GM18499 (cell line): Measurements from ENCODE around the gene NEK7.
A peak's percentile ranks its signal among the peaks of the same experiment; 100 is the strongest.

Source experiments
- ATAC-seq: cut with Tn5 transposase; IDR thresholded peaks from one replicate; pipeline ENCODE4 v1.9.1; 2021; ENCODE audit warnings: moderate number of reproducible peaks; ENCODE audit not compliant: insufficient read depth, unreplicated experiment

Gene NEK7

DNA sequence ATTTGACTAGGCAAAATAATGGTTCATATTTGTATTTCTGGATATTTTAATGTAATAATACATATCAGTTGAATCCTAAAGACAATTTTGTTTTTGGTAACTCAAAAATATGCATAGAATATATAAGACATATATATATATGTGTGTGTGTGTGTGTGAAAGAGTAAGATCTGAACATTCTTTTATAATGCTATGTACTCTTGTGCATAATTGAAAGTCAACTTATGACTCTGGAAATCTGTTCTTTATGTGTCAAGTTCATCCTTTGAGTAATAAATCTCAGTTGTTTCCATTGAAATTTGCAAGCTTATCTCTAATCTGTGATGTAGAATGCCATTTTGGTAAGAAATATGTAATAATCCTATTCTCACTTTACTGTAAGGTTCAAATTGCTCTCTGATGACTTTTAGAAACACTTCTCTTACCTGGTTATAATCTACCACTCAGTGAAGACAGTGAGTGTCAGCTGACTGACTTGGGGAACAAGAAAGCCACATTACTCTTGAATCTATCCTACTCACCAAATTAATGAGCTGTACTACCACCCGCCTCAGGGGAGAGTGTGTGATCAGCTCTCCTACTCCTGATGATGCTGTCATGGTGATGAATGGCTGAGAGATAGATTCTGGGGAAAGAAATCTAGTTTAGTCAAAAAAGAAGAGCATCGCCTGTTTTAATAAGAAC, 15.0 kb upstream of the NEK7 start:
- ATAC-seq: no peak

DNA sequence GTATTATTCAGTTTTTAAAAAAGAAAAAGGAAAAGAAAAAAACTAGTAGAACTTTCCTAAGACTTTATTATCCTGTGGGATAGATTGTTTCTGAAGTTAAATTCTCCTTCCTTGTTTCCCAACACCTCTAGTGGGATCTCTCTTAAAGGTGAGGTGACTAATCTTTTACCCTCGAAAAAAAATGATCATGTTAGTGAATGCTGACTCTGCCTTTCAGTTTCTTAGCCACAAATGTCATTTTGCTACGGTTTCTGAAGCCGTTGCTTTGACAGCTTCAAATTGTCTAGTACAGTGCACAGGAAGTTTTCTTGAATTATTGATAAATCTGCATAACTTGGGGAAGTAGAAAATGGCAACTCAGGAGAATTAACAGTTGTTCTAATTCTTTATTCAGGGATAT, 13.0 kb upstream of the NEK7 start:
- ATAC-seq: no peak

DNA sequence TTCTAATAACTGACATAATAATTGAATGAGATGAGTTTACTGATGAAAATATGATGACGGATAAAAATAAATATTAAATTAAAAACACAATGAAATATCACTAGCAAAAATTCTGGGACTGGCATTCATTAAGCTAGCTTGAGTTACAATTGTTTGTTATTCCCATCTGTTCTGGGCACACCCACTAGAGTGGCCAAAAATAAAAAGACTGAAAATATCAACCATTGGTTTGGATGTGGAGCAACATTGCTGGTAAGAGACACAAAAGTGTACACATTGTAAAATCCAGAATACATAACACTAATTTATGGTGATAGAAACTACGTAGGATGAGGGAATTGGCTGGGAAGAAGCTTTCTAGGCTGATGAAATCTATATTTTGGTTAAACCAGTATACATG, 9.6 kb upstream of the NEK7 start:
- no peak for ATAC-seq

DNA sequence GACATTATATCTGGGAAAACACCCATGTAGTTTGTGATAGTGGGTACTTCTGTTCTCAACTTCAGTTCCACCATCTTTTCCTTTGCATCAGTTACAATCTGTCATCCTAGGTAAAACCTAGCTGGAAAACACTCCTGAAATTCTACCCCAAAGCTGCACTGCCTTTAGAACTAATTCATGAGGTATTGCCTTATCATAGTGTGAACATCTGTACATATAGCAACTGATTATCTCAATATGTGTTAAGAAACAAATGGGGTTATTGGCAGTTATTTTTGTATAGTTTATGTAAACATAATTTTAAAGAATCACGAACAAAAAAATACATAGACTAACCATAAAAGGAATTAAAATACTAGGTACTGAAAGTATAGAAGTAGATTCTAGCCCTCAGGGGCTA, 6.4 kb upstream of the NEK7 start:
- no peak for ATAC-seq

DNA sequence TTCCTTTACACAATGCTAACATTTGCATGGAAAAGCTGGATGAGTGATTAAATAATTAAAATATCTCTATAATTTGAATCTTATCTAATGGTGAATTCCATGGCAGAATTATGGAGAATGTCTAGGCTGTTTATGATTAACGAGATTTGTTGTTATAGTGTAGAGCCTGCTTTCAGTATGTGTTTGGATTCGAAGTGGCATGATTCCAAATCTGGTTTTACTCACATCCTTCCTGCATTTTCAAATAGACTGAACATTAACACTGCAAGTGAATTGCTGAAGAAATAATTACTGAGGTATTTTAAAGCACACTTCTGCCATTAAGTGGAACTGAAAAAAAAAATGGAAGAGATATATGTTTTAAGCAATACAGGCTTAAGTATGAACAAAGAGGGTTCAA, 5.1 kb upstream of the NEK7 start:
- ATAC-seq: no peak

DNA sequence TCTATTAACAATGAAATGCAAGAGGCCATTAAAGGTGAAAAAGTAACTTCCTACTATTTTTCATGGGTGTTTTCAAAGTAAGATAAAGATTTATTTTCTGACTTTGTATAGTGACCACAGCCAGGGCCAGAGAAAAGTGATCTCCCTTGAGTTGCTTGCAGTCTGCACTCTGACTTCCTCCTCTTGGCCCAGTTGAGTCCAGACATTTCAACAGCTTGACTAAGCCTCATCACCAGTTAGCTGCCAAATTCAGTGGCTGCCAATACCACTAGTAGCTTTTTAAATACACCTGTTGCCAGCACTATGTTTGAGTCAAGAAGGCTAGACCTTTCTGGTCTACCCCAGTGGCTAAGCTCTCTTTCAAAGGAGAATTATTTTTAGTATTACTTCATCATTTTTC, 3.7 kb upstream of the NEK7 start:
- no peak for ATAC-seq

DNA sequence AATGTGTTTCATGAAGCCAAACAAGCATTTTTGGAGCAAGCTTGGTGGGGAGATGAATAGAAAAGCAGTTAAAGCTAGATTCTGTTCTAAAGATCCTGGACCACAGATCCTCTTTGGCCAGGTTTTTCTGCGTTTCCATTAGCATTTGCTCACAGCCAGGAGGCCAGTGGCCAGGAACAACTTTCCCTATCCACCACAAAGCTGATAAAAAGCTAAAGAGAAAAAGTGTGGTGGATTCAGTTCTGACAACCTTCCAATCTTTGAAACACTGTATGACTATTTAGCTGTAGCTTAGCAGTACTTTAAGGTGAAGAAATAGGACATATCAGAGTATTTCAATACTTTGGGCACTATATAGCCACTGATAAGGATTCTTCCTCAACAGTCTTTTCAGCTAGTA, 3.0 kb upstream of the NEK7 start:
- no peak for ATAC-seq

DNA sequence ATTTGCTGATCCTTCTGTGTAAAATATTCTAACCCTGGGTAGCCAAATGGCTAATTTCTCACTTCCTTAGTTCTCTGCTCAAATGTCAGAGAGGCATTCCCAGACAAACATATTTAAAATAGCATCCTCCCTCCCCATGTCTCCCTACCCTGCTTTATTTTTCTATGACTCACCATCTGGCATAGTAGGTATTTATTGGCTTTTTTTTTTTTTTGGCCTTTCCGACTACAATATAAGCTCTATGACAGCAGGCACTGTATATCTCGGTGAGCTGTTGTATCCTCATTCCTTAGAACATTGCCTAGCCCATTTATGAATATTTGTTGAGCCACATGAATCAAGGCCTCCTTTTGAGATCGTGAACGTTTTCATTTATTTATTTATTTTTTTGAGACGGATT, 1.5 kb upstream of the NEK7 start:
- ATAC-seq: no peak

DNA sequence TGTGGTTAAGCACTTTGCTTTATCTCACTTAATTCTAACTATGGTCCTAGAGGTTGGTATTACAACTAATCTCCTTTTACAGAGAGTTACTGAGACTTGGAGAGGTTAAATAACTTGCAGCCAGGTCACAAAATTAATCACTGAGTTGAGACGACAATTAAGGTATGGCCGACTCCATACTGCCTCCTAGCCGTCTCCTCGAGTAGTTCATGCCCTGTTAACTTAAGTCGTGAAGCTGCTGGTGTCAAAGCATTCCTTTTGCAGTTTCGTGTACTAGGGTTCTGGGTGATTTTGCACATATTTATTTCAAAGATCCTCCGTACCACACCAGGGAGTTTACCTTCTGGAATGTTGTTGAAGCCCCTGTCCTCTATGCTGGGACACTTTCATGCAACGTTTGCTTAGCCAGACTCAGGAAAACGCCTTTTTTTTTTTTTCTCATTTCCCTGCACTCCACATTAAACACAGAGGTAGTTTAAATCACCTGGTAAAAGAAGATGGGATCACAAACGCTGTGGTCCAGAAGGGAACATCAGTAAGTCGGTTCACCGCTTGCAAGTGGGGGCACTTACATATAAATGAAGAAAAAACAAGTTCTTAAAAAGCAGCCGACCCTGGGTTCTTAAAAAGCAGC, 570 bp upstream of the NEK7 start:
- no peak for ATAC-seq

DNA sequence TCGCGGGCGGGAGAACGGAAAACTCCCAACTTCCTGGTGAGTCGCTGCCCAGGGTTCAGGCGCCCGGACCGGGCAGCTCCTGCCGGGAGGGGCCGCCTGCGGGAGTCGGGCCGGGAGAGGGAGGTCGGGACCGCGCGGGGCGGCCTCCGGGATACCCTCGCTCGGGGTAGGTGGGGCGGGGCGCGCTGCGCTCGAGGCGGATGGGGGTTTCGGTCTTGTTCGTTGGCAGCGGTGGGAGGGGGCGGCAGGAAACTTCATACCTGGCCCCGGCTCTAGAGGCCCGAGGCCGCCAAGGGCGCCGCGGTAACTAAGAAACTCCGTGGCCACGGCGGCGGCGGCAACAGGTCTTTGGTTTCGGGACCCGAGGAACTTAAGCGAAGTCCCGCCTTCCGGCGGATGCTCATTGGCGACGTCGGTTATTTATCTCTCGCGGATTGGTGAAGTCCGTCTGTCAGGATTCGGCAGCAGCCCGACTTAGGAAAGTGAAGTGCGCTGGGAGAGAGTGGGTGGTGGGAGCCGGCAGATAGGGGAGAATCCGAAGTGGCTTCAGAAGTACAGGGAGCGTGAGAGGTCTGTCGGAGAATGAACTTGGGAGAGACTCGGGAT, 546 bp downstream of the NEK7 start:
- ATAC-seq: peak; percentile 24

DNA sequence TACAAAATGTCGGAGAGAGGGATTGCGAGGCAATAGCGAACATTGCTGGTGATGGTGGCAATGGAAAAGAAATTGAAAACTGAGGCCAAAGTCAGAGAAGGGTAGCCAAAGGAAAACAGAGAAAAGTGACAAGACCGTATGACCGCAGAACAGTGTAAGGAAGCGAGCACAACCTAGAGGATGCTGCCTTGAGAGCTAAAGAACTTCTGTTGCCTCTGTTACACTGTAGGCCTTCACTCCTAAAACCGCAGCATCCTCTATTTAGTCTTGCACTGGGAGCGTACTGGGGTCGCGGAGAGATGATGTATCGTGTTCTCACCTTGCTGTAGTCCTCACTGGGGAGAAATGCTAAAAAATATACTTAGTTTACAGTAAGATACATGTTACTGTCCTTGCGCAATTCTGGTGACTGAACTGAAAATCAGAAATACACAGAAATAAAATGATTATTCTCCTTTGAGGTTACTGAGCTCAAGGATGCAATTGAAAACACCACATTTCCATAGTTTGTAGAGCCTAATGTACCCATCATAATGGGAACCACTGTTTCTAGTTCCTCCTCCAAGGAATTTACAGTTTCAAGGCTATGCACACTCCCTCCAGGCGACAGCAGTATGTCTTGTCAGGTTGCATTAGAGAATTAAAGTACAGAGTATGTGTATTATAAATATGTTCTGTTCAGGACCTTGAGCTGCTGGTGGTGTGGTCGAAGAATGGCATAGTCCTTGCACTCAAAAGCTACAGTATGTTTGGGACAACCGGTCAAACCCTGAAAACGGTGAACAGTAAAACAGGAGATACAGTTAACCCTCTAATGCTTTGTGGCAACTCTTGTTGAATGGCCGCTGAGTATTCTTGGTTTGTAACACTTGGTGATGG, 1.3 kb downstream of the NEK7 start:
- ATAC-seq: peak; percentile 1

DNA sequence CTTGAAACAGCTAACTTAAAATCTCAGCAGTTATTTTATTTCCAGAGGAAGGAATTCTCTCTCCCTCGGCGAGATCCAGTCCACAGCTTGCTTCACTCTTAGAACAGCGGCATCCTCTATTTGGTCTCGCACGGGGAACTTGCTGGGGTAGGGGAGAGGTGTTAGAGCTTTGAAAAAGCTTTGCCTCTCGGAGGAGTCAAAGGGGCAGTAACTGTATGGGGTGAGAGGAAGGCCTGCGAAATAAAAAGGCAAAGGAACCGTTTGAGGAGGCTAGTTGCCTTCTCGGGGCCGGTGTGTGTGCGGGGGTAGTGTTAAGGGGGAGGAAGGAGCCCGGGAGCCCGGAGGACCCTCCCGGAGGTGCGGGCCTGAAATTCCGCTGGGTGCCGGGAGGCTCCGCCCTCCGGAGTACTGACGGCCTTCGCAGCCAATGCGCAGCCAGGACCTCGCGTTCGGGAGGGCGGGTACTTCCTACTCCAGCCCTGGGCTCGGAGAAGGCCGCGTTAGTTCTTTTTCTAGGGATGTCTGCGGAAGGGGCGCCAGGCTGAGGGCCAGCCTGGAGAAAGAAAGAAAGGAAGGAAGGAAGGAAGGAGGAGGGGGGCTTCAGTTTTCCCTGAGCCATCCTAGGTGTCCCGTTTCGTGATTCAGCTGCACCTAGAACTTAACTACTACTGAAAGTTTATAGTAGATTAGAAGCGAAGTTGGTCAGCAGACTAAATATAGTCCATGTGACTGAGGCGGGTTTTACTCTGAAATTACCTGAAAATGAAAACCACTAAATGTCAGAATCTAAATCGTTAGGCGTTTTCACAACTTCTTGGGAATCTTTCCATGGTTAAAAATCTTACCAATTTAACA, 2.2 kb downstream of the NEK7 start:
- peak; percentile 43 for ATAC-seq

DNA sequence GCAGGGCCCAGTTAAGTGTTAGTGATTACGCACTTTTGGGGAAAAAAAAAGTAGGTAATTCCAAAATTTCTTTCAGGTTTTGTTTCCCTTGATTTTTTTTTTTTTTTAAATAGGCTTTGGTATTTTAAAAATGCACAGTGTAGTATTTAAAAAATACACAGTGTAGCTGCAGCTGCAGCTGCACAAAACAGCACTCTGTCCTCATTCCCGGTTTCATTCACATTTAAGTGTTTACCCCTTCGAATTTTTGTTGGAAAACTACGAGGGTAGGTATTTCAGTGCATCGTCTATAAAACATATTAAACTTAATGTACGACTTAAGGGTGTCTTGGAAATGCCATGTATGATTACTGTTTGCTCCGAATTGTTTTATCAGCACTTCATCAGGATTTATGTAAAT, 3.4 kb downstream of the NEK7 start:
- no peak for ATAC-seq

DNA sequence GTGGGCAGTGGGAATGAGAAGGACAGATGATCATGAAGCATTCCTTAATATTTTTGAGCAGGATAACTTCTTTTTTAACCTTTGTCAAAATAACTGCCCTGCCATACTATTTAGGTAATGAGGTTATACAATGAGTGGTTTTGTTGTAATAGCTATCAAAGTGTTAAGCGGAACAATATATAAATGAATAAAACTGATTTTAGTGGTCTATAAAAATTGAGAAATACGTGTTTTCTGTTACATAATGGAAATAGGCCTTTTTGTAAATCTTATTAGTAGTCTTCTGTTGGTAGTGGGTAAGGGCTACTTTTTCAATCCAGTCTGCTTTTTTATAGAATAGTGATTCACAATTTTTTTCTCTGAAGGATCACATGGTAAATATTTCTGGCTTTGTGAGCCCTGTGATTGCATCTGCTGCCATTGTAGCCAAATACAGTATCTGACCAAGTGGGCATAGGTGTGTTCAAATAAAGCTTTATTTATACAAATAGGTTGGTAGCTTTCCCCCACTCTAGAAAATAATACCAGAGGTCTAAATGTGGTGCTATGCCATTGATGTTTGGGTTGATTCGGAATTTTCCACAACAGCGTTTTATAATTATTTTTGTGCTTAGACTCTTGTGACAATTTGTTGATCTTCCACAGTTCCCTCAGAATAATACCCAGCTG, 4.3 kb downstream of the NEK7 start:
- ATAC-seq: no peak

DNA sequence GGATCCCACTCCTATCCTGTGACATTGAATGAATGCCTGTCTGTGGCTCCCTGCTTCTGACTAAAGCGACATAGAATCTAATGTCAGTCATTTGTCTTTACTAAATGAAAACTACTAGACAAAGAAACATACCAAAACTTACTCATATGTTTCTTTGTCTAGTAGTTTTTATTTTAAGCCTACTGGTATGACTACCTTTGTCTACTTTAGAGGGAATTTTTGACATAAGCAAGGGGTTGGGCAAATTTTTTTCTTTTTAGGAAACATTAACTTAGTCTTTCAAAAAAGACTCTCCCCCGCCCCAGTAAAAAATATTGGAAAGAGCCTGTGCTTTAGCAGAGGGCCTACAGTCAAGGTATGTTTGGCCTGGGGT, 4.9 kb downstream of the NEK7 start:
- ATAC-seq: no peak

DNA sequence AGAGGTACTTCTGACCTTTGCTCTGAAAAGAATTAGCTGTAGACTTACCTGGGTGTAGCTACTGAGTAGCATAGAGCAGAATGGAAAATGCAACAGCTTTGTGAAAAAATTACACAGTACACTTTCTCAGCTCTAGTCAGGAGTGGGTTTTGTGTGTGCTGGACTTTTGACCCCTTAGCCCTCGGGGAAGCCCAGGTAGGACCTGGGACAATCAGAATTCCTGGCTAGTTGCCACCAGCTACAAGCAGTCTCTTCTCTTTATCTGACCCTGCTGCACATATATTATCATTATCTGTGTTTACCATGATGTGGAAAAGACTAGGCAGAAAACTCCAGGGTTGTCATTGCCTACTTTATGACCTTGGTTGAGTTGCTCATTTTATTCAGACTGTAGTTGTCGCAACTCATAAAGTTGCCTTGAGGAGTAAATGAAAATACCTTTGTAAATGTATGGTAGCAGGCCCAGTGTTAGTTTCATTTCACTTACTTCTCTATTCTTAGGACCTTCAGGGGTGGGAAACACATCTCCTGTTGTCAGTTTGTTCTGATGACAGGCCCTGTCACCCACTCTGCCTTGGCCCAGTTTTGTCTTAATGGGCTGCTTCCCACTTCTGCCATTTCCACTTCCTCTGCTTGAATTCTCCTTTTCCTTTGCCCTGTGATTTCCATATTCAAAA, 5.4 kb downstream of the NEK7 start:
- peak; percentile 24 for ATAC-seq

DNA sequence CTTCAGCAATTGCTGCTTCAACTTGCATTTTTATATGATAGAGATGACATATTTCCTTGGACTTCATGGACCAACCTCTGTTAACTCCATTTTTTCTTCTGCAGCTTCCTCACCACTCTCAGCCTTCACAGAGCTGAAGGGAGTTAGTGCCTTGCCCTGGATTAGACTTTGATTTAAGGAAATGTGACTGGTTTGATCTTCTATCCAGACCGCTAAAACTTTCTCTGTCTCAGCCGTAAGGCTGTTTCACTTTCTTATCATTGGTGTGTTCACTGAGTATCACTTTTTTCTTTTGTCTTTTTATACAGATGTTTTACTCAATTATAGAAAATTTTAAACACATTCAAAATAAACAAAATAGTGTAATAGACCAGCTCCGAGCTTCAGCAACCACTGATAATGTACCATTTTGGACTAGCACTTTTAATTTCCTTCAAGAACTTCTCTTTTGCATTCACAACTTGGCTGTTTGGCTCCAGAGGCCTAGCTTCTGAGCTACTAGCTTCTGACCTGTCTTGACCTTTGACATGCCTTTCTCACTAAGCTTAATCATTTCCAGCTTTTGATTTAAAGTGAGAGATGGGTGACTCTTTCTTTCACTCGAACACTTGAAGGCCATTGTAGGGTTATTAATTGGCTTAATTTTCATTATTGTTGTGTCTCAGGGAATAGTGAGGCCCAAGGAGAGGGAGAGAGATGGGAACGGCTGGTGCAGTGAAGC, 9.3 kb downstream of the NEK7 start:
- peak; percentile 24 for ATAC-seq

DNA sequence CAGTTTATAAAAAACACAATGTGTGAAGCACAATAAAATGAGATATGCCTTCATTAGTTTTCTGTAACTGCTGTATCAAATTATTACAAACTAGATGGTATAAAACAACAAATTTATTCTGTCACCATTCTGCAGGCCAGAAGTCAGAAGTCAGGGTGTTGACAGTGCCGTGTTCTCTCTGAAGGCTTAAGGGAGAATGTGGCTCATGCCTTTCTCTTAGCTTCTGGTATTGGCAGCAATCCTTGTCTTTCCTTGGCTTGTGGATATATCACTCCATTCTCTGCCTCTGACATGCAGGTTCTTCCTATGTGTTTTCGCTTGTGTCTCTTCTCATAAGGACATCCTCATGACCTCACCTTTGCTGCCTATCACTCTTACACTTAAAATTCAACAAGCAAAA, 10.1 kb downstream of the NEK7 start:
- ATAC-seq: no peak
